Erythroblast (primary cell): Measurements from ENCODE around the gene AFG1L.
"Not testable (repeated sequence)": the region's sequence is repeated elsewhere in the genome, so short reads cannot be mapped to it uniquely, and the experiment has no call there.

Experiments
- DNase-seq, 2 experiments: peaks; one replicate each; lab custom pipeline; 2025; lab: John Stamatoyannopoulos, UW
- GATA1 ChIP-seq: IDR thresholded peaks from 2 replicates; pipeline ENCODE4 v1.6.1; 2011; ENCODE audit warnings: low read depth, mild to moderate bottlenecking, control low read depth, low read length, moderate library complexity
- POLR2A ChIP-seq: IDR thresholded peaks from 2 replicates; pipeline ENCODE4 v1.6.1; 2011; ENCODE audit warnings: mild to moderate bottlenecking, low read length

The AFG1L gene

DNA sequence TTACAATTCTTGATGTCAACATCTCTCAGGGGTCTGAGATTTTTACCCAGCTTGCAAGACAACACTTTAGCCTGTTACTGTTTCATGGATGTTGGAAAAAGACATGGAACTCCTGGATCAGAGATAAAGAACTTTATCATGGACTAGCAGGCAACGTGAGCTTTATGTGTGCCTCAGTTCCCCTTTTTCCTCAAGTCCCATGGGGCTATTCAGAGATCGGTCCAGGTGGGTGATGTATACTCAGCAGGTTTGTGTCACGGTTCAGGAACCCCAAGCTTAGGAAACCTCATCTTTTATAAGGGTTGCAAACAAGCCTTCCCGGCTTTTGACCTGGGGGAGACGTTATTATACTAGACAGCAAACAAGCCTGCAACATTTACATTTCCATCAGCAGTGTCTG is 15.0 kb downstream of the AFG1L start:
- TF ChIP-seq GATA1 = no peak
- no peak for TF ChIP-seq POLR2A
- no peak for DNase-seq

DNA sequence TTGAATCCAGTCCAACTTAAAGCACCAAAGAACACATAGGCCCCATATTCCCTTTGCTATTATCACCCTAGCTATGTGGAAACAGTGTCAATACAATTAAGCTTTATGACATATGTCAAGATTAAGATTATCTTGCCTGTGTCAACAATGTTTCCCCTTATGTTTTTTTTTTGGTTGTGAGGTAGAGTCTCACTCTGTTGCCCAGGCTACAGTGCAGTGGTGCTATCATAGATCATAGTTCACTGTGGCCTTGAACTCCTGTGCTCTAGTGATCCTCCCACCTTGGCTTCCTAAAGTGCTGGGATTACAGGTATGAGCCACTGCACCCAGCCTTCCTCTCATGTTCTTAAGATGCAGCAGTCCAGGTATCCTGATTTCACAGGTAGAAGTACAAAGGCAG is 17.8 kb downstream of the AFG1L start:
- no peak for DNase-seq
- TF ChIP-seq POLR2A (no peak), GATA1 (no peak)

- DNase-seq = no peak
- TF ChIP-seq GATA1 = no peak
- TF ChIP-seq POLR2A = no peak
Measured at GRCh38 chr6:108321253-108321747, 26.4 kb downstream of the AFG1L start.

DNA sequence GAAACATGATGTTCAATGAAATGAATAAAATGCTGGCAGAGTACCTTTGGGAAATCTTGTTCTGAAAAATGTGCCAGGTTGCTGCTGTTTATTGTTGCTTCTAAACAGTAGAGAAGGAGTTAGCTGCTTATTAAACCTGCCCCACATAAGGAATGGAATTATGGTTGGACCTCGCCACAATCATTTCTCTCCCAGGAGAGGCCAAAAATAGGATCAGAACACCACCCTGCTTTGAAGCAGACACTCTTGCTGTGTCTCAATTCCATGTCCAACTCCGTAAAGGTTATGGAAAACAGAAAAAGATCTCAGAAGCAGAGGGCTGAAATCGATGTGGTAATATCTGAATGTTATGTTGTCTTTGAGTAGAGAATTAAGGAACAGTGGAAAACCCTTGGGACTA is 27.9 kb downstream of the AFG1L start:
- DNase-seq = no peak
- no peak for TF ChIP-seq POLR2A
- TF ChIP-seq GATA1 = no peak

- TF ChIP-seq GATA1 (no peak), POLR2A (no peak)
- DNase-seq = no peak
Measured at GRCh38 chr6:108323710-108324466, 29.0 kb downstream of the AFG1L start.

DNA sequence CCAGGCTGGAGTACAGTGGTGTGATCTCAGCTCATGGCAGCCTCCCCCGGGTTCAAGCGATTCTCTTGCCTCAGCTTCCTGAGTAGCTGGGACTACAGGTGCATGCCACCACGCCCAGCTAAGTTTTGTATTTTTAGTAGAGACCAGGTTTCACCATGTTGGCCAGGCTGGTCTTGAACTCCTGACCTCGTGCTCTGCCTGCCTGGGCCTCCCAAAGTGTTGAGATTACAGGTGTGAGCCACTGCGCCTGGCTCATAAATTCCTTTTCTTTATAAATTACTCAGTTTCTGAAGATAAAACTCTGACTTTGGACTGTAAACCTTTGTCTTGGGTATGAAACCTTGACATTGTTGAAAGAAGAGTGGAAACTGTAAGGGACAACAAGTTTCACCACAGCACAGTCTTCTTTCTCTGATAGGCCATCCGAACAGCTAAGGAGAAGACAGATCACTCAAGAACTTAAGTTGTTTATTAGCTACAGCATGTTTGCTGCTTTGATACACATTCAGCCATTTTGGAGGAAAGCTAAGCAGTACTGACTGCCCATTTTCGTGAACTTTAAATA is 35.4 kb downstream of the AFG1L start:
- DNase-seq = not testable (repeated sequence)

DNA sequence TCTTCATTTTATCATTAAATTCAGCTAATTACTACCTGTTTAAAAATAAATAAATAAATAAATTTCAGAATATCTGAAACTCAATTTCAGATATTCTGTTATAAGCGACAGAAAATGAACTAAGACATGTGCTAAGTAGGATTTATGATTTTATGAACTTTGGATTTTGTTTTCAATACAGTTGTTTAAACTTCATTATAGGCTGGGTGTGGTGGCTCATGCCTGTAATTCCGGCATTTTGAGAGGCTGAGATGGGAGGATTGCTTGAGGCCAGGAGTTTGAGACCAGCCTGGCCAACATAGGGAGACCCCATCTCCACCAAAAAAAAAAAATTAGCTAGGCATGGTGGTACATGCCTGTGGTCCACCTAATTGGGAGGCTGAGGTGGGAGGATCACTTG is 36.0 kb downstream of the AFG1L start:
- TF ChIP-seq POLR2A (no peak), GATA1 (no peak)

DNA sequence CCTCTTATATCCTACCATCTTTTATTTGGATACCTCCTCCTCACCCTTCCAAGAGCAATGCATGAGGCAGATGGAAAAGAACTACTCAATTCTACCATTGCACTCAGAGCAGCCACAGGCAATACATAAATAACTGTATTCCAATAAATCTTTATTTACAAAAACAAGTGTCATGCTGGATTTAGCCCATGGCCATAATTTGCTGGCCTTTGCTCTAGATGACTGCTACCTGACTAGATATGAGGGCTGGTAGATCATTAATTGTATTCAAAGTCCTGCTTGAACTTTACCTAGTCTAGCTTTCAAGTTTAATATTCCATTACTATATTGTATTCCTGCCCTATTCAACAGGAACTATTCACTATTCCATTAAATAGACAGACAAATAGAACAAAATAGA is 37.1 kb downstream of the AFG1L start:
- no peak for DNase-seq
- TF ChIP-seq POLR2A = no peak
- no peak for TF ChIP-seq GATA1

More for the DNA sequence above, 36.0 kb downstream of the AFG1L start:
- no peak for DNase-seq

GRCh38 chr6:108336971-108337370 is 42.1 kb downstream of the AFG1L start:
- no peak for DNase-seq
- TF ChIP-seq POLR2A (no peak), GATA1 (no peak)

DNA sequence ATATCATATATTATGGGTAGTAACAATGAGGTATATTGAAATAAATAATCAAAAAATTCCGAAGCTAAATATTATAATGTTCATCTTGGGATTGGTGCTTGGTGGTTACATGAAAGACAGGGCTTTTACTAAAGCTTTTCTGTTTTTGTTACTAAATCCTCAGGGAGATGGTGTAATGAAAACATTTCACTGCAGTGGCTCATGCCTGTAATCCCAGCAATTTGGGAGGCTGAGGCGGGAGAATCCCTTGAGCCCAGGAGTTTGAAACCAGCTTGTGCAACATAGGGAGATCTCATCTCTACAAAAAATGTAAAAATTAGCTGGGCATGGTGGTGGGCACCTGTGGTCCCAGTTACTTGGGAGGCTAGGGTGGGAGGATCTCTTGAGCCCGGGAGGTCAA is 42.9 kb downstream of the AFG1L start:
- TF ChIP-seq POLR2A (no peak), GATA1 (no peak)
- DNase-seq = no peak

GRCh38 chr6:108341372-108341771 is 46.5 kb downstream of the AFG1L start:
- no peak for TF ChIP-seq GATA1
- no peak for TF ChIP-seq POLR2A
- DNase-seq = no peak

DNA sequence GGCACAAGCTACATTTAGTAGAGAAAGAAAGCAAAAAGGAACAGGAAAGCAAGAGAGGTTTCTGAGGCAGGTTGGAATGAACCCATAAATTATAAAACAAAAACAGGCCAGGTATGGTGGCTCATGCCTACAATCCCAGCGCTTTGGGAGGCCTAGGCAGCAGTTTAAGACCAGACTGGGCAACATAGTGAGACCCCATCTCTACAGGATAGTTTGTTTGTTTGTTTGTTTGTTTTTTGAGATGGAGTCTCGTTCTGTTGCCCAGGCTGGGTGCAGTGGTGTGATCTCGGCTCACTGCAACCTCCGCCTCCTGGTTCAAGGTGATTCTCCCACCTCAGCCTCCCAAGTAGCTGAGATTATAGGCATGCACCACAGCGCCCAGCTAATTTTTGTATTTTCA is 49.0 kb downstream of the AFG1L start:
- no peak for DNase-seq
- no peak for TF ChIP-seq POLR2A
- TF ChIP-seq GATA1 = no peak

DNA sequence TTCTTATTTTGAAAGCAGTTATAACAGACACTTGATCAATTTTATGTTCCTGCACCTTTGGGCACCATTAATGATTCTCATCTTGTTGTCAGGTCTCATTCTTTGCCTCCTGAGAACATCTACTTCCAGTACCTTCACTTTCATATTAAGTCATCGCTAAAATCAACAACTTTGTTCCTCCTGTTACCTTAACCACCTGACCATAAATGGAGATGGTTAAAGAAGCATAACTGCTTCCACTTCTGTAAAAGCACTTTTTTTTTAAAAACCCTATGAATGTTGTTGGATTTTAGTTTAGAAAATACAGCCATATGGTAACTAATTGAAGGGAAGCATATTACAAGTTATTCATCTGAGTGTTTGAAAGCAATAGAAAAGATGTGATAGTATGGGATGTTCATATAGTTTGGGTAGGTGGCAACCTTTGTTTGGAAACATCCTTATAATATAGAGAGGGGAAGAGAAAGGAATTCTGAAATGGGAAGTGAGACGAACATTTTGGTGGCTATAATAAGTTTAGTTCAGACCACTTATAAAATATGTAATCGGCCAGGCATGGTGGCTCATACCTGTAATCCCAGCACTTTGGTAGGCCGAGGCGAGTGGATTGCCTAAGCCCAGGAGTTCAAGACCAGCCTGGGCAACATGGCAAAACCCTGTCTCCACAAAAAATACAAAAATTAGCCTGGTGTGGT is 53.9 kb downstream of the AFG1L start:
- no peak for TF ChIP-seq GATA1
- TF ChIP-seq POLR2A = no peak
- no peak for DNase-seq

GRCh38 chr6:108350528-108350927 is 55.7 kb downstream of the AFG1L start:
- no peak for DNase-seq
- TF ChIP-seq GATA1 (no peak), POLR2A (no peak)

DNA sequence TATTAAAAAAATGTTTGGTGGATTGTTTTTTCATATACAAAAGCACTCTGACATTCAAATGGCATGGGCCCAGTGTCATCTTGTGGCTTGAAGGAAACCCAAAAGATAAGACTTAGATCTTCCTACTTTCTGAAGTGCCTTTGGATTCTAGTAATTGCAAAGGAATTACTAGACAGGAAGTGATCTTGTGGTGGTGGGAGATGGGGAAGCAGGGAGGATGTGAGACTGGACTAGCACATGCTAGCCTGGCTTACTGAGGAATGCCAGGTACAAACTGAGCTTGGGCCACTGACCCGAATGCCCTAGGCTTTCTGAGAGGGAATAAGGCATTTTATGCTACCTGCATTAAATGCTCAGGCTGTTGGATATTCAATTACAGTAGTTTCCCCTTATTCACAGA is 59.0 kb downstream of the AFG1L start:
- DNase-seq = no peak
- TF ChIP-seq POLR2A (no peak), GATA1 (no peak)
